C4-2B (cell line): ENCODE measurements around the gene C10orf71.

Experiments used
- CTCF ChIP-seq: fragments of 450-650 bp; conservative IDR thresholded peaks from 2 replicates; pipeline ENCODE4 v1.5.1; 2017; ENCODE audit warnings: mild to moderate bottlenecking
- ZFX ChIP-seq: fragments of 450-650 bp; IDR thresholded peaks from 2 replicates; pipeline ENCODE4 v1.6.1; 2017

GRCh38 chr10:49292565-49293207 is 6.3 kb upstream of the C10orf71 start:
- TF ChIP-seq CTCF (no peak), ZFX (no peak)
